Fibroblast of pulmonary artery (primary cell): ENCODE results near the gene BEAN1.

Source experiments
- DNase-seq: peaks from one replicate; pipeline ENCODE4 v3.0.0-alpha.2; 2010; ENCODE audit warnings: low read depth
- H3K4me3 ChIP-seq: replicated peaks from 2 replicates; pipeline ENCODE4 v1.5.1; 2011; ENCODE audit warnings: low read depth, mild to moderate bottlenecking, control low read depth, low read length, moderate library complexity
- TF ChIP-seq, protein P1 (sequence below): IDR thresholded peaks from 2 replicates; pipeline ENCODE4 v1.5.1; 2011; ENCODE audit warnings: mild to moderate bottlenecking, control low read depth, low read length, inconsistent platforms; ENCODE audit errors: missing control alignments

BEAN1 gene

DNA sequence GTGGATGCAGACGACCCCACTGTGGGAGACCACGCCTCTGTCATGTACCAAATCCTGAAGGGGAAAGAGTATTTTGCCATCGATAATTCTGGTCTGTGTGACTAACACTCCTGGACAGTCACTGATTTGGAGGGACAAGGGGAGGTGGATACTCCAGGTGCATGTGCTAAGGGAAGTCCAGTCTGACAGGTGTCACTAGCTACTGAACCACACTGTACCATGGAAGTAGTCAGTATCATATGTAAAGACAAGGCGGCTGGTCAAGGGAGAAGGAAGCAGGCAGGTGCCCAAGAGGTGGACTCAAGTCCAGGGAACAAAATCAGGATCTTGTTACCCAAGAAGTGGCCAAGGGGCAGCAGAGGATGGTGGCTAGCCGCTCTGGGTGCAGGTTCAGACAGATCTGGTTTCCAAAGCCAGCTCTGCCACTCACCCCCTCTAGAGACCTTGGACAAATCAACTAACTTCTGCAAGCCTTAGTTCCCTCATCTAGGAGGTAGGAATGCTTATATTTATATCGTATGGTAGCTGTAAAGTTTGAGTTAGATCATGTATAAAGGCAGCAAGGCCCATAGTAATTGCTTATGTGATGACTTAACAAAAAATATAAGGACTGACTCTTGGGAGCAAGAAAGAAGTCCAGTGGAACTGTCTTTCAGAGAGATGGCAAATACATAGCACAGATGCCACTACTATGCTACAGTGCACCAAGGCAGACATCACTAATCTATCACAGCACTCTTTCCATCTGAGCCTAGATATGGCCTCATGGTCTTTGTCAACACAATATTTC is 38.5 kb upstream of the BEAN1 start:
- DNase-seq = no peak
- H3K4me3 ChIP-seq = no peak overlapping the region
- TF ChIP-seq, protein P1, sequence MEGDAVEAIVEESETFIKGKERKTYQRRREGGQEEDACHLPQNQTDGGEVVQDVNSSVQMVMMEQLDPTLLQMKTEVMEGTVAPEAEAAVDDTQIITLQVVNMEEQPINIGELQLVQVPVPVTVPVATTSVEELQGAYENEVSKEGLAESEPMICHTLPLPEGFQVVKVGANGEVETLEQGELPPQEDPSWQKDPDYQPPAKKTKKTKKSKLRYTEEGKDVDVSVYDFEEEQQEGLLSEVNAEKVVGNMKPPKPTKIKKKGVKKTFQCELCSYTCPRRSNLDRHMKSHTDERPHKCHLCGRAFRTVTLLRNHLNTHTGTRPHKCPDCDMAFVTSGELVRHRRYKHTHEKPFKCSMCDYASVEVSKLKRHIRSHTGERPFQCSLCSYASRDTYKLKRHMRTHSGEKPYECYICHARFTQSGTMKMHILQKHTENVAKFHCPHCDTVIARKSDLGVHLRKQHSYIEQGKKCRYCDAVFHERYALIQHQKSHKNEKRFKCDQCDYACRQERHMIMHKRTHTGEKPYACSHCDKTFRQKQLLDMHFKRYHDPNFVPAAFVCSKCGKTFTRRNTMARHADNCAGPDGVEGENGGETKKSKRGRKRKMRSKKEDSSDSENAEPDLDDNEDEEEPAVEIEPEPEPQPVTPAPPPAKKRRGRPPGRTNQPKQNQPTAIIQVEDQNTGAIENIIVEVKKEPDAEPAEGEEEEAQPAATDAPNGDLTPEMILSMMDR = no peak

DNA sequence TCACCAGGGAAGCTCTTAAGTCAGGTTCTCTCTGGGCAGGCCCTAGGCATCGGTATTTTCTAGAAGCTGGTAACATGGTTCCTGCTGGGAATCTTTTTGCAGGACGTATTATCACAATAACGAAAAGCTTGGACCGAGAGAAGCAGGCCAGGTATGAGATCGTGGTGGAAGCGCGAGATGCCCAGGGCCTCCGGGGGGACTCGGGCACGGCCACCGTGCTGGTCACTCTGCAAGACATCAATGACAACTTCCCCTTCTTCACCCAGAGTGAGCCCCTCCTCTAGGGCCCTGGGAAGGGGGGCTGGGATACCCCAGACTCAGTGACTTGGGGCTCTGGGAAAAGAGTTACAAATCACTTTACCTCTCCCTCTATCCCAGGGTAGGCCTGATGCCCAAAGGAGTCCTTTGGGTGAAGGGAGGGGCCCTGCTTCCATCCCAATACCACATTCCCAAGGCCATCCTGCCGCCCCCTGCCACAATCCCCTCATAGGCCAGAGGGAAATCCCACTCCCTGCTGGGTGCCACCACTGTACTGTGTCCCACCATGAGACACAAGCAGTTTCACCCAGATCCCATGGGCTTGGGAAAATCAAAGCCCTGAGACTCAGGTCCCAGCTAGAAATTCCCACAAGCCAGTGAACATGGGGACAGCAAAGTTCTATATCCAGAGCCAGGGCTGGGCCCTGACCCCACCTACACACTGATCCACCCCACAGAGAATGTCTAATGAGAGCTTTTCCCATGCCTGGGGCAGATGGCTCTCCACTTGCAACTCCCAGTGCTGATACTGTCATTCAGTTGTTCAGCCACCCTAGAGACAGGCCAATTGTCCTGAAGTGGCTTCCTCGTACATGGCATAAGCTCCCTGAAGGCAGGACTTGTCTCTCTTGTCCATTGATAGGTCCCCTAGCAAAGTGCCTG is 37.6 kb upstream of the BEAN1 start:
- H3K4me3 ChIP-seq = no peak overlapping the region
- DNase-seq = no peak
- TF ChIP-seq, protein P1 = no peak

- H3K4me3 ChIP-seq = no peak overlapping the region
- TF ChIP-seq, protein P1 = no peak
- DNase-seq = no peak
These were observed 36.6 kb upstream of the BEAN1 start for GRCh38 chr16:66390346-66391108.

DNA sequence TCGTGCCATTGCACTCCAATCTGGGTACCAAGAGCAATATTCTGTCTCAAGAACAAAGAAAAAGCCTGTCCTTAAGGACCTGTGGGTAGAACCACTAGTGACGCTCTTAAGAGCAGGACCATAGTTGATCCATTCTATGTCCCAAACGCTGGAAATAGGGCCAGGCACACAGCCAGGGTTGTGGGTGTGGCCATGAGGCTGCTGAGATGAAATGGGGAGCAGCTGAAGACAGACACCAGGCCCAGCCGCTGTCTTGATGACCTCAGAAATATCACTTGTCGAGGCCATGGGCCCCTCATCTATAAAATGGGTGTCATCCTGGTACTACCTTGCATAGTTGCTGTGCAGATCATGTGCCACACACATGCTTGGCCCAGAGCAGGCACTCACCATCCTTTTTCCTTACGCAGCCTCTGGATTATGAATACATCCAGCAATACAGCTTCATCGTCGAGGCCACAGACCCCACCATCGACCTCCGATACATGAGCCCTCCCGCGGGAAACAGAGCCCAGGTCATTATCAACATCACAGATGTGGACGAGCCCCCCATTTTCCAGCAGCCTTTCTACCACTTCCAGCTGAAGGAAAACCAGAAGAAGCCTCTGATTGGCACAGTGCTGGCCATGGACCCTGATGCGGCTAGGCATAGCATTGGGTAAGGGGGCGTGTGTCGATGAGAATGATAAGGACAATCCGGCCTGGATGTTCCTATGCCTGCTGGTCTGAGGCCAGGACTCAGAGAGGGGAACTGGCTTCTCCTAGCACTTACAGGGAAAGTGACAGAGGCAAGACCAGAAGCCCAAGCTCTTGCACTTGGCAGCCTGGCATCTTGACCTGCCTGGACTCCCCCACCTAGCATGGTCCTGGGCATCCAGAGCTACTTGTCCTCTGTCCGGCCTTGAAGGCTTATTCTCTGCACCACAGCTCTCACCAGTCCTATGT is 35.1 kb upstream of the BEAN1 start:
- TF ChIP-seq, protein P1 = no peak
- no peak for DNase-seq
- H3K4me3 ChIP-seq = no peak overlapping the region

DNA sequence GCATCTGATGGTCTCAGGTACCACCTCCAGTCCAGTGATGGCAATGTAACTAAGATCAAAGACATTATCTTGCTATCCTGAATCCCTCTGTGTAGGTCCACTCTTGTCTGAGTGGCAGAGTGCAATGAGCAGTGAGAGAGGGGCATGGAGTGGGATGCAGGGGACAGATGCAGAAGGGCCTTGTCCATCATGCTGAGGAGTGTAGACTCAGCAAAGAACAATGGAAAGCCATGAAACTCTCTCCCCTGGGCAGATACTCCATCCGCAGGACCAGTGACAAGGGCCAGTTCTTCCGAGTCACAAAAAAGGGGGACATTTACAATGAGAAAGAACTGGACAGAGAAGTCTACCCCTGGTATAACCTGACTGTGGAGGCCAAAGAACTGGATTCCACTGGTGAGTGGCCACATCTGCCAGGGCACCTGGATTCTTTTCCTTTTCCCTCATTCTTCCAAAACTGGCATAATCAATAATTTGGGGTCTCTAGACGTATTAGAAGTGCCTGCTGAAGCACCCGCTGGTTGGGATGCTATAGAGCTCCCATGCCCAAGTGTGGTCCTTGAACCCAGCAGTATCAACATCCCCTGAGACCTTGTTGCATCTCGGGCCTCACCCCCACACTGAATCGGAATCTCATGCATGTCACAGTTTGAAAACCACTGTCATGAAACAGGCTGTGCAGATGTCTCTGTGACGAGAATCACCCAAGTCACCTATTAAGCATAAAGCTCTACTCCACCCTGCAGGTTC is 31.1 kb upstream of the BEAN1 start:
- H3K4me3 ChIP-seq = no peak overlapping the region
- no peak for DNase-seq
- TF ChIP-seq, protein P1 = no peak
